HepG2 (cell line): ENCODE results near the gene MRS2. TPM values are rescaled to one million over a fixed set of nuclear protein-coding genes. Genes with fewer than 3 reads are reported as not detected.

Source experiments
- HOXA9 ChIP-seq: sonication (generic); formaldehyde crosslinking; IDR thresholded peaks from 2 replicates; pipeline ENCODE4 v1.8.1; 2022; ENCODE audit warnings: missing genetic modification reagents, mild to moderate bottlenecking, moderate library complexity, borderline replicate concordance
- MATR3 ChIP-seq: sonication (generic); formaldehyde crosslinking; IDR thresholded peaks from 2 replicates; pipeline ENCODE4 v1.4.0; 2020; ENCODE audit warnings: missing genetic modification reagents
- MED8 ChIP-seq: sonication (generic); formaldehyde crosslinking; IDR thresholded peaks from 2 replicates; pipeline ENCODE4 v1.8.1; 2023; ENCODE audit warnings: mild to moderate bottlenecking, missing genetic modification reagents; ENCODE audit not compliant: insufficient replicate concordance
- MEF2D ChIP-seq: sonication (generic); formaldehyde crosslinking; IDR thresholded peaks from 2 replicates; pipeline ENCODE4 v1.5.1; 2020; ENCODE audit warnings: mild to moderate bottlenecking, missing genetic modification reagents
- NFYB ChIP-seq: sonication (generic); formaldehyde crosslinking; IDR thresholded peaks from 2 replicates; pipeline ENCODE4 v1.4.0; 2020; ENCODE audit warnings: missing genetic modification reagents
- PRPF4 ChIP-seq: fragments of 200-400 bp; formaldehyde crosslinking; IDR thresholded peaks from 2 replicates; pipeline ENCODE4 v1.6.1; 2016; ENCODE audit warnings: low read length, low read depth; ENCODE audit not compliant: poor library complexity, severe bottlenecking
- REPIN1 ChIP-seq: sonication (generic); formaldehyde crosslinking; IDR thresholded peaks from 2 replicates; pipeline ENCODE4 v1.8.0; 2022; ENCODE audit warnings: missing genetic modification reagents, low read depth, mild to moderate bottlenecking, borderline replicate concordance
- SKI ChIP-seq: fragments of 450-650 bp; IDR thresholded peaks from one replicate; pipeline ENCODE4 v1.6.1; 2018; ENCODE audit warnings: mild to moderate bottlenecking; ENCODE audit not compliant: partially characterized antibody
- TEAD3 ChIP-seq: optimal IDR thresholded peaks from 2 replicates; pipeline ENCODE3; 2016; ENCODE audit warnings: borderline replicate concordance
- TEF ChIP-seq: sonication (generic); formaldehyde crosslinking; IDR thresholded peaks from 2 replicates; pipeline ENCODE4 v1.5.0; 2020; ENCODE audit warnings: missing genetic modification reagents
- YEATS4 ChIP-seq: sonication (generic); formaldehyde crosslinking; IDR thresholded peaks from 2 replicates; pipeline ENCODE4 v1.4.0; 2020; ENCODE audit warnings: missing genetic modification reagents, borderline replicate concordance
- ZBTB33 ChIP-seq: sonication (generic); formaldehyde crosslinking; IDR thresholded peaks from 2 replicates; pipeline ENCODE4 v1.4.0; 2020; ENCODE audit warnings: missing genetic modification reagents
- ZFY ChIP-seq: sonication (generic); formaldehyde crosslinking; IDR thresholded peaks from 2 replicates; pipeline ENCODE4 v1.4.0; 2020; ENCODE audit warnings: missing genetic modification reagents
- ZNF205 ChIP-seq: IDR thresholded peaks from 2 replicates; pipeline ENCODE4 v1.6.1; 2018; ENCODE audit warnings: missing biosample characterization, missing genetic modification reagents
- ZNF367 ChIP-seq: sonication (generic); formaldehyde crosslinking; IDR thresholded peaks from 2 replicates; pipeline ENCODE4 v1.4.0; 2020; ENCODE audit warnings: missing genetic modification reagents, borderline replicate concordance
- polyA plus RNA-seq, 8 experiments: library from polyadenylated mRNA; depleted of rRNA in 3 of 8; stranded (reverse) in 7 of 8; unstranded in 1 of 8; fragments of >200 nt; fragmentation: Illumina TruSeq in 4 of 8; extraction: Trizol in 4 of 8; gene quantifications; 2 replicates each; pipeline versions ENCODE4 v1.2.1 to v1.2.3, GENCODE V29; 2011 to 2016; ENCODE audit warnings: low read depth in 4 of 8, missing spikeins in 1 of 8, mixed read lengths in 1 of 8; ENCODE audit not compliant: insufficient read depth in 1 of 8
- total RNA-seq, 5 experiments: library from RNA; depleted of rRNA; stranded (reverse); fragments of >200 nt; fragmentation: Illumina TruSeq; extraction: Trizol; gene quantifications; 2 replicates each; pipeline ENCODE4 v1.2.3, GENCODE V29; 2016; ENCODE audit warnings: low read depth in 1 of 5
- TF ChIP-seq, protein P1 (sequence below): sonication (generic); formaldehyde crosslinking; IDR thresholded peaks from 2 replicates; pipeline ENCODE4 v1.4.0; 2020; ENCODE audit warnings: missing genetic modification reagents

The MRS2 gene
- total and polyA plus RNA-seq, 2 of the 13 experiments (the other 11 are each of a cell fraction or from before 2014, with no cell fraction given), result 31.1 to 83.8 TPM

GRCh38 chr6:24357336-24358218, 45.2 kb upstream of the MRS2 start, which contains the start of gene DCDC2 (continued):
- TF ChIP-seq ZBTB33 (CRISPR knock-in tag), result peak; percentile 40; the same call in 1 of the 2 replicates
- TF ChIP-seq, protein P1, sequence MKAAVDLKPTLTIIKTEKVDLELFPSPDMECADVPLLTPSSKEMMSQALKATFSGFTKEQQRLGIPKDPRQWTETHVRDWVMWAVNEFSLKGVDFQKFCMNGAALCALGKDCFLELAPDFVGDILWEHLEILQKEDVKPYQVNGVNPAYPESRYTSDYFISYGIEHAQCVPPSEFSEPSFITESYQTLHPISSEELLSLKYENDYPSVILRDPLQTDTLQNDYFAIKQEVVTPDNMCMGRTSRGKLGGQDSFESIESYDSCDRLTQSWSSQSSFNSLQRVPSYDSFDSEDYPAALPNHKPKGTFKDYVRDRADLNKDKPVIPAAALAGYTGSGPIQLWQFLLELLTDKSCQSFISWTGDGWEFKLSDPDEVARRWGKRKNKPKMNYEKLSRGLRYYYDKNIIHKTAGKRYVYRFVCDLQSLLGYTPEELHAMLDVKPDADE (CRISPR knock-in tag), result no peak
- no peak for TF ChIP-seq YEATS4
- no peak for TF ChIP-seq PRPF4
- peak; percentile 52; the same call in 1 of the 2 replicates for TF ChIP-seq ZFY
- no peak for TF ChIP-seq ZNF367 (CRISPR knock-in tag)
- TF ChIP-seq MEF2D (CRISPR knock-in tag), result peak; percentile 59; the same call in 1 of the 2 replicates
- no peak for TF ChIP-seq MATR3
- no peak for TF ChIP-seq HOXA9 (CRISPR knock-in tag)
- peak; percentile 46 for TF ChIP-seq TEAD3 (CRISPR knock-in tag)
- TF ChIP-seq ZNF205 (CRISPR knock-in tag), result peak; percentile 80
- no peak for TF ChIP-seq SKI
- TF ChIP-seq REPIN1 (CRISPR knock-in tag), result peak; percentile 82; the same call in 1 of the 2 replicates
- TF ChIP-seq NFYB (CRISPR knock-in tag), result peak; percentile 82
- TF ChIP-seq MED8 (CRISPR knock-in tag), result no peak
- no peak for TF ChIP-seq TEF (CRISPR knock-in tag)
